ENCODE data around the gene ZNF408. TPM values are rescaled to one million over a fixed set of nuclear protein-coding genes. Genes with fewer than 3 reads are reported as not detected.

The ZNF408 gene
- total and polyA plus RNA-seq, 2 experiments from 2014 or later, result 6.1 to 17.2 TPM

DNA sequence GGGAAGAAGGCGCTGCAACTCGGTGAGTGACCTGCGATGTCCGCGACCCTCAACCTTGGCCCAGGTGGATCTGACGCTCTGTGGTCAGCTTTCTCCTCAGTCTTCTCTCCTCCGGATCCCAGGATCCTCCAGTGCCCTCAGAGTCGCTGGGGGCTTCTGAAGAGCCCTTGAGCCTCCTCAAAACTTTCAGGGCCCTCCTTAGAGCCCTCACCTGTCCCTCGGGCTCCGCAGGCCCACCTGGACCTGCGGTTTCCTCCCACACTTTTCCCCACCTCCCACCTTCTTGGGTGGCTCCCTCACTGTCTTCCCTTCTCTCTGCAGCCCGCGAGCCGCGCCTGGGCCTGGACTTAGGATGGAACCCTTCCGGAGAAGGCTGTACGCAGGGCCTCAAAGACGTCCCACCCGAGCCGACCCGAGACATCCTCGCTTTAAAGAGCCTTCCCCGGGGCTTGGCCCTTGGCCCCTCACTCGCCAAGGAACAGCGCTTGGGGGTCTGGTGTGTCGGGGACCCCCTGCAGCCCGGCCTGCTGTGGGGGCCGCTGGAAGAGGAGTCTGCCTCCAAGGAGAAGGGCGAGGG, 335 bp downstream of the ZNF408 start:
- peaks cover 30% of the 10 kb centered on the region for H3K79me2 ChIP-seq (replicated peaks; ENCODE audit: insufficient read depth)
- Mint-ChIP-seq H3K27ac (peak overlapping the region; percentile 100), H3K4me1 (peaks cover 19% of the 10 kb centered on the region), H3K36me3 (ENCODE audit: low read depth) (peaks cover 44% of the 10 kb centered on the region), H3K4me3 (peak overlapping the region; percentile 96), H3K9me3 (no peaks in the 10 kb centered on the region), H3K27me3 (ENCODE audit: insufficient read depth, low read depth, poor library complexity) (peaks cover 15% of the 10 kb centered on the region)
- peak overlapping the region; percentile 90 for H3K4me3 ChIP-seq
- H3K36me3 ChIP-seq (ENCODE audit: insufficient read depth), result peaks cover 26% of the 10 kb centered on the region
- no peaks in the 10 kb centered on the region for H3K27me3 ChIP-seq (ENCODE audit: insufficient read depth)
- no peaks in the 10 kb centered on the region for H3F3A ChIP-seq (replicated peaks; ENCODE audit: low read depth)
- 0 out of 2 replicates have a peak, but pooled peaks cover 4% of the 10 kb centered on the region for H3K4me1 ChIP-seq (ENCODE audit: insufficient read depth)
- peak overlapping the region; percentile 98 for H2AFZ ChIP-seq
- no peaks in the 10 kb centered on the region for H3K9me2 ChIP-seq (ENCODE audit: insufficient read depth)
- DNase-seq (ENCODE audit: low spot score) (peak; percentile 21), ATAC-seq (peak; percentile 2; the same call in 2 of the 3 replicates)
- H4K20me1 ChIP-seq (replicated peaks; ENCODE audit: insufficient read depth), result no peaks in the 10 kb centered on the region; the same call in none of the 2 replicates
- peak overlapping the region; percentile 92 for H3K4me2 ChIP-seq
- TF ChIP-seq POLR2AphosphoS5 (IDR thresholded peaks at IDR 0.05; ENCODE audit: low read depth), result peak; percentile 38; the same call in 1 of the 2 replicates
- no peak for TF ChIP-seq JUNB (IDR thresholded peaks at IDR 0.05; ENCODE audit: unreplicated experiment)
- TF ChIP-seq, protein P1, sequence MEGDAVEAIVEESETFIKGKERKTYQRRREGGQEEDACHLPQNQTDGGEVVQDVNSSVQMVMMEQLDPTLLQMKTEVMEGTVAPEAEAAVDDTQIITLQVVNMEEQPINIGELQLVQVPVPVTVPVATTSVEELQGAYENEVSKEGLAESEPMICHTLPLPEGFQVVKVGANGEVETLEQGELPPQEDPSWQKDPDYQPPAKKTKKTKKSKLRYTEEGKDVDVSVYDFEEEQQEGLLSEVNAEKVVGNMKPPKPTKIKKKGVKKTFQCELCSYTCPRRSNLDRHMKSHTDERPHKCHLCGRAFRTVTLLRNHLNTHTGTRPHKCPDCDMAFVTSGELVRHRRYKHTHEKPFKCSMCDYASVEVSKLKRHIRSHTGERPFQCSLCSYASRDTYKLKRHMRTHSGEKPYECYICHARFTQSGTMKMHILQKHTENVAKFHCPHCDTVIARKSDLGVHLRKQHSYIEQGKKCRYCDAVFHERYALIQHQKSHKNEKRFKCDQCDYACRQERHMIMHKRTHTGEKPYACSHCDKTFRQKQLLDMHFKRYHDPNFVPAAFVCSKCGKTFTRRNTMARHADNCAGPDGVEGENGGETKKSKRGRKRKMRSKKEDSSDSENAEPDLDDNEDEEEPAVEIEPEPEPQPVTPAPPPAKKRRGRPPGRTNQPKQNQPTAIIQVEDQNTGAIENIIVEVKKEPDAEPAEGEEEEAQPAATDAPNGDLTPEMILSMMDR (conservative IDR thresholded peaks at IDR 0.05; ENCODE audit: low read depth in 2 of 2), result no peak
- H3K27ac ChIP-seq (ENCODE audit: low read depth), result peak overlapping the region; percentile 99

DNA sequence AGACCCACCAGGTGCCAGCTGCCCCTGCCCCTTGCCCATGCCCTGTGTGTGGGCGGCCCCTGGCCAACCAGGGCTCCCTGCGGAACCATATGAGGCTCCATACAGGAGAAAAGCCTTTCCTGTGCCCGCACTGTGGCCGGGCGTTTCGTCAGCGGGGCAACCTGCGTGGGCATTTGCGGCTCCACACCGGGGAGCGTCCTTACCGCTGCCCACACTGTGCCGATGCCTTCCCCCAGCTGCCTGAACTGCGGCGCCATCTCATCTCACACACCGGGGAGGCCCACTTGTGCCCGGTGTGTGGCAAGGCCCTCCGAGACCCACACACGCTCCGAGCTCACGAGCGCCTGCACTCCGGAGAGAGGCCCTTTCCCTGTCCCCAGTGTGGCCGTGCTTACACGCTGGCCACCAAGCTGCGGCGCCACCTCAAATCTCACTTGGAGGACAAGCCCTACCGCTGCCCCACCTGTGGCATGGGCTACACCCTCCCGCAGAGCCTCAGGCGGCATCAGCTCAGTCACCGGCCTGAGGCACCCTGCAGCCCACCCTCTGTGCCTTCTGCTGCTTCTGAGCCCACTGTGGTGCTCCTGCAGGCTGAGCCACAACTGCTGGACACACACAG, 4.3 kb downstream of the ZNF408 start:
- Histone ChIP-seq H3K27ac (ENCODE audit: low read depth) (no peak overlapping the region), H3K4me3 (no peak overlapping the region), H4K20me1 (replicated peaks; ENCODE audit: insufficient read depth) (no peaks in the 10 kb centered on the region; the same call in none of the 2 replicates), H3K4me2 (no peak overlapping the region), H3K79me2 (replicated peaks; ENCODE audit: insufficient read depth) (peaks cover 19% of the 10 kb centered on the region), H3K36me3 (ENCODE audit: insufficient read depth) (peaks cover 26% of the 10 kb centered on the region), H3K27me3 (ENCODE audit: insufficient read depth) (no peaks in the 10 kb centered on the region), H2AFZ (no peak overlapping the region), H3K9me2 (ENCODE audit: insufficient read depth) (no peaks in the 10 kb centered on the region), H3F3A (replicated peaks; ENCODE audit: low read depth) (no peaks in the 10 kb centered on the region), H3K4me1 (ENCODE audit: insufficient read depth) (no peaks in the 10 kb centered on the region)
- Mint-ChIP-seq H3K27me3 (ENCODE audit: insufficient read depth, low read depth, poor library complexity) (peaks cover 11% of the 10 kb centered on the region), H3K9me3 (no peaks in the 10 kb centered on the region), H3K27ac (no peak overlapping the region), H3K4me1 (peaks cover 5% of the 10 kb centered on the region), H3K4me3 (no peak overlapping the region), H3K36me3 (ENCODE audit: low read depth) (peaks cover 49% of the 10 kb centered on the region)
- ATAC-seq (no peak), DNase-seq (ENCODE audit: low spot score) (no peak)
- TF ChIP-seq, protein P2, sequence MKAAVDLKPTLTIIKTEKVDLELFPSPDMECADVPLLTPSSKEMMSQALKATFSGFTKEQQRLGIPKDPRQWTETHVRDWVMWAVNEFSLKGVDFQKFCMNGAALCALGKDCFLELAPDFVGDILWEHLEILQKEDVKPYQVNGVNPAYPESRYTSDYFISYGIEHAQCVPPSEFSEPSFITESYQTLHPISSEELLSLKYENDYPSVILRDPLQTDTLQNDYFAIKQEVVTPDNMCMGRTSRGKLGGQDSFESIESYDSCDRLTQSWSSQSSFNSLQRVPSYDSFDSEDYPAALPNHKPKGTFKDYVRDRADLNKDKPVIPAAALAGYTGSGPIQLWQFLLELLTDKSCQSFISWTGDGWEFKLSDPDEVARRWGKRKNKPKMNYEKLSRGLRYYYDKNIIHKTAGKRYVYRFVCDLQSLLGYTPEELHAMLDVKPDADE (IDR thresholded peaks at IDR 0.05), result no peak
- TF ChIP-seq EZH2 (IDR thresholded peaks at IDR 0.05; ENCODE audit: low read depth, unreplicated experiment) (no peak), EZH2phosphoT487 (IDR thresholded peaks at IDR 0.05; ENCODE audit: unreplicated experiment) (no peak), CREB1 (CRISPR knock-in tag; IDR thresholded peaks at IDR 0.05; ENCODE audit: low read depth) (no peak), POLR2AphosphoS5 (IDR thresholded peaks at IDR 0.05; ENCODE audit: low read depth) (no peak), ZNF331 (CRISPR knock-in tag; IDR thresholded peaks at IDR 0.05; ENCODE audit: low read depth) (no peak)
- TF ChIP-seq, protein P3, sequence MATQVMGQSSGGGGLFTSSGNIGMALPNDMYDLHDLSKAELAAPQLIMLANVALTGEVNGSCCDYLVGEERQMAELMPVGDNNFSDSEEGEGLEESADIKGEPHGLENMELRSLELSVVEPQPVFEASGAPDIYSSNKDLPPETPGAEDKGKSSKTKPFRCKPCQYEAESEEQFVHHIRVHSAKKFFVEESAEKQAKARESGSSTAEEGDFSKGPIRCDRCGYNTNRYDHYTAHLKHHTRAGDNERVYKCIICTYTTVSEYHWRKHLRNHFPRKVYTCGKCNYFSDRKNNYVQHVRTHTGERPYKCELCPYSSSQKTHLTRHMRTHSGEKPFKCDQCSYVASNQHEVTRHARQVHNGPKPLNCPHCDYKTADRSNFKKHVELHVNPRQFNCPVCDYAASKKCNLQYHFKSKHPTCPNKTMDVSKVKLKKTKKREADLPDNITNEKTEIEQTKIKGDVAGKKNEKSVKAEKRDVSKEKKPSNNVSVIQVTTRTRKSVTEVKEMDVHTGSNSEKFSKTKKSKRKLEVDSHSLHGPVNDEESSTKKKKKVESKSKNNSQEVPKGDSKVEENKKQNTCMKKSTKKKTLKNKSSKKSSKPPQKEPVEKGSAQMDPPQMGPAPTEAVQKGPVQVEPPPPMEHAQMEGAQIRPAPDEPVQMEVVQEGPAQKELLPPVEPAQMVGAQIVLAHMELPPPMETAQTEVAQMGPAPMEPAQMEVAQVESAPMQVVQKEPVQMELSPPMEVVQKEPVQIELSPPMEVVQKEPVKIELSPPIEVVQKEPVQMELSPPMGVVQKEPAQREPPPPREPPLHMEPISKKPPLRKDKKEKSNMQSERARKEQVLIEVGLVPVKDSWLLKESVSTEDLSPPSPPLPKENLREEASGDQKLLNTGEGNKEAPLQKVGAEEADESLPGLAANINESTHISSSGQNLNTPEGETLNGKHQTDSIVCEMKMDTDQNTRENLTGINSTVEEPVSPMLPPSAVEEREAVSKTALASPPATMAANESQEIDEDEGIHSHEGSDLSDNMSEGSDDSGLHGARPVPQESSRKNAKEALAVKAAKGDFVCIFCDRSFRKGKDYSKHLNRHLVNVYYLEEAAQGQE (IDR thresholded peaks at IDR 0.05; ENCODE audit: unreplicated experiment), result no peak
- TF ChIP-seq, protein P1 (conservative IDR thresholded peaks at IDR 0.05; ENCODE audit: low read depth in 2 of 2), result no peak

Data from GM23338 (cell line).